PC-3 (cell line): ENCODE data around the gene CLMN.

ENCODE experiments used
- CTCF ChIP-seq: fragments of 300-600 bp; sonication (generic); conservative IDR thresholded peaks from 2 replicates; pipeline ENCODE4 v1.5.1; 2017; ENCODE audit warnings: antibody characterized with exemption, low read depth, mild to moderate bottlenecking, low read length
- EZH2 ChIP-seq: fragments of 300-600 bp; sonication (generic); IDR thresholded peaks from one replicate; pipeline ENCODE4 v1.6.1; 2017; ENCODE audit warnings: antibody characterized with exemption, mild to moderate bottlenecking, low read length; ENCODE audit not compliant: unreplicated experiment
- EZH2phosphoT487 ChIP-seq: fragments of 300-600 bp; sonication (generic); IDR thresholded peaks from 2 replicates; pipeline ENCODE4 v1.6.1; 2018; ENCODE audit warnings: mild to moderate bottlenecking, antibody characterized with exemption, low read length, borderline replicate concordance

- no peak for TF ChIP-seq CTCF
- no peak for TF ChIP-seq EZH2phosphoT487
- TF ChIP-seq EZH2: no peak
Measured at GRCh38 chr14:95337041-95337595, 17.4 kb upstream of the CLMN start.
